Measurements from ENCODE around the gene ABLIM1.

Gene ABLIM1

DNA sequence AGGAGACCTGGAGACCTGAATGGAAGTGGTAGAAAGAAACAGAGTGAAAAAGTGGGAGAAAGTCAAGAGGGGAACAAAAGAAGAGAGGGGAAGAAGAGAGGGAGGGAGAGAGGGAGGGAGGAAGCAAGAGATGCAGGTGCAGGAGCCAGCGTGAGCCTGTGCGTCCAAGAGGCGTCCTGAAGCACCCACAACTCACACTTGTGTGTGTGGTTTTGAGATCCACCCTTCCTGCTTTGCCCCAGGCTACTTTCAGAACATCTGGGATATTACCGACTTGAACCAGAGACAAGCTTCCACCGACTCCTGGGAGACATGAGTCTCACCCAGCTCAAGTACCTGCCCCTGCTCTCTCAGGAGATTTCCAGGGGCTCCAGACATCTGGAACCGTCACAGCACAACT lies 263.5 kb downstream of the ABLIM1 start:
- DNase-seq (ENCODE audit: low read depth in 4 of 4, low spot score in 1 of 4), result no peak

DNA sequence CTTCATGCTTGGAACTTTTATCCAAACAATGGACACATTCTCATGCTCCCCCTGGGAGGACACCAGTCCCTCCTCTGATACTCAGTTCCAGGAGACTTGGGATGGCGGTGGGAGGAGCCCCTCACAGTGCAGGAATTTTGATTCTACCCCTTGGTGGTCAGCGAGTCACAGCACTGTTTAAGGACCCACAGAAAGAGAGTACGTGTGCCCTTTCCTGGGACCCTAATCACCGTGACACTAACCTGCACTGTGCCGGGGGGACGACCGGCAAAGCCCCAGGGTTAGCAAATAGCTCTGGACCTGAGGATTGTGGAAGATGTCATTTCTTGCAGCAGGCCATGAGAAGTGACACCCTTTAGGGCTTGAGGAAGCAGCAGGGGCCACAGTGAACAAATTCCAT lies 264.2 kb downstream of the ABLIM1 start:
- DNase-seq (ENCODE audit: low read depth in 4 of 4, low spot score in 1 of 4), result no peak

DNA sequence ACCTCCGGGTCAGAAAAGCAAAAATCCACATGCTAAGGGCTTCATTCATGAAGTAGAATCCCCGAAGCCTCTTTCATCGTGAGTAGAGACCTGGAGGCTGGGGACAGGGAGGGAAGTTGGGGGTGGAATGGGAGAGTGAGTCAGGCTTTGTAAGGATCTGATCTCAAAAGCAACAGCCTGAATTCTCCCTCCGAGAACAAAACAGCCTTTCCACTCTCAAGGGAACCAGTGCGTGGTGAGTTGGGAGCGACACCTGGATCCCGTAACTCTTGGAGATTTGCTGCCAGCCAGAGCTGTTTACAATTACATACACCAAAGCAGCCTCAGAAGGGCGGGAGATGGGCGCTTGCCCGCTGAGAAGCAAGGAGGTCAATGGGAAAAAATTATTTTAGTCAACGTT lies 264.6 kb downstream of the ABLIM1 start:
- DNase-seq (ENCODE audit: low read depth in 4 of 4, low spot score in 1 of 4), result no peak

DNA sequence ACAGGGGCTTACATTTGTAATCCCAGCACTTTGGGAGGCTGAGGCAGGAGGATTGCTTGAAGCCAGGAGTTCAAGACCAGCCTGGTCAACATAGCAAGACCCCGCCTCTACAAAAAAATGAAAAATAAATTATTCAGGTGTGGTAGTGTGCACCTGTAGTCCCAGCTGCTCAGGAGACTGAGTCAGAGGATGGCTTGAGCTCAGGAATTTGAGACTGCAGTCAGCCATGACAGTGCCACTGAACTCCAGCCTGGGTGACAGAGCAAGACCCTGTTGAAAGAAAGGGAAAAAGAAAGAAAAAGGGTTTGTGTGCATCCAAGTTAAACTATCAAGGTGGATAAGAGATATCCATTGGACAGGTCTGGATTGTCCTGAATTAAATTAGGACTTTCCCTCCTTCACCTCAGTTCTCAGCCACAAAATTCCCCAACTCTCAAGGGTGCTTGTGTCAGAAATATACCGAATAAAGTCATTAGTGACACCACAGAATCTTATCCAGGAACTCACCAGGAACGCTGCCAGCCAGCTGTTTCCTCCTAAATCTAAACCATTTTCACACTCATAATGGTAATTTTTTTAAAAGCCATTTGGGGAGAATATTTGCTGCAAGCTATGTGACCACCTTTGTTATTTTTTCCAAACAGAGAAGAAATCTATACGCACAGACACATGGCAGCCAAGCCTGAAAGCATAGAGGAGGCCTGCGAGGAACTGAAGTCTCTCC lies 265.8 kb downstream of the ABLIM1 start:
- DNase-seq (ENCODE audit: low read depth in 4 of 4, low spot score in 1 of 4), result no peak

DNA sequence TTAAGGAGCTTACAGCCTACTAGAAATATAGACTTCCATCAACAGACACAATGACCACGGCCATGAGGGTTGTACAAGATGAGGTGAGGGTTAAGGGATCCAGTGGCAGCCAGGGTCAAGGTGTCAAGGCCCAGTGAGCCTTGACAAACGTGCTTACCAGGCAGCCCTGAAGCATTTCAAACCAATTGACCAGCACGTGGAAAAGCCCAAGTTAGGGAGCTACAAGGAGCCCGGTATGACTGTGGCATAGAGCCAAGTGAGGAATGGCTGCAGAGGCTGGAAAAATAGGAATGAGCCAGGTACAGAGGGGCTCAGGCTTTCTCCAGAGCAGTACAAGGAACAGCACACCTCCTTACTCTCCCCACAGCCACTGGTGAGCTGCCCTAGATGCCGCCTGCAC lies 266.5 kb downstream of the ABLIM1 start:
- no peak for DNase-seq (ENCODE audit: low read depth in 4 of 4, low spot score in 1 of 4)

DNA sequence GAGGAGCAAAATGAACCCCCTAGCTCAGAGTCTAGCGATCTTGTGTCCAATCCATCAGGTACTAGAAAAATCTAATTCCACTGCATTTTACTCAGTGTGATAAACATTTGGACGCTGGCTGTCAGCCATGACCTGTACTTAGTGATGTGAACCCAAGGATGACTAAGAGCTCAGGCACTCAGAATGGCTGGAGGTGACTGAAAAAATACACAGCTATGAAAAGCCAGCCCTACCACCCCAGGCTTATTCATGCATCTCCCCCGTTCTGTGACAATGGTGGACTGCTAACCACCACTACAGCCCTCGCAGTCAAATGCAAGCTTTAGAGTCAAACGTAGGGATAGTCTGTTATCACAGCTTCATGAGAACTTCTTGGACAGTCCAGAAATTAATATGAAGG lies 268.6 kb downstream of the ABLIM1 start:
- DNase-seq (ENCODE audit: low read depth in 4 of 4, low spot score in 1 of 4), result no peak

DNA sequence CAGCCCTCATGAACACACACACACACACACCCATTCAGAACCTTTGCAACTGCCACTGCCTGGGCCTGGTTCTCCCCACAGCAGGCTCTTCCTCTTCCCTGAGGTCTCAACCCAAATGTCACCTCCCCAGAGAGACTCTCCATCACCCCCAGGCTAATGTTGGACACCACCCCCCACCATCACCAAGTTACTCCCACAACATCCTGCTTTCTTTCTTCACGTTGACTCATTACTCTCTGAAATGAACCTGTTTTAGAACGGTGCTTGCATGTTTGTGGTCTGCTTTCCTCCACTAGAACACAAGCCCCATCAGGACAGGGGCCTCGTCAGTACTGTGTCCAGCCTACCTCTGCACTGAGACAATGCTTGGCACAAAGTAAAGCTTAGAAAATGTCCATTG lies 269.8 kb downstream of the ABLIM1 start:
- DNase-seq (ENCODE audit: low read depth in 4 of 4, low spot score in 1 of 4), result no peak

DNA sequence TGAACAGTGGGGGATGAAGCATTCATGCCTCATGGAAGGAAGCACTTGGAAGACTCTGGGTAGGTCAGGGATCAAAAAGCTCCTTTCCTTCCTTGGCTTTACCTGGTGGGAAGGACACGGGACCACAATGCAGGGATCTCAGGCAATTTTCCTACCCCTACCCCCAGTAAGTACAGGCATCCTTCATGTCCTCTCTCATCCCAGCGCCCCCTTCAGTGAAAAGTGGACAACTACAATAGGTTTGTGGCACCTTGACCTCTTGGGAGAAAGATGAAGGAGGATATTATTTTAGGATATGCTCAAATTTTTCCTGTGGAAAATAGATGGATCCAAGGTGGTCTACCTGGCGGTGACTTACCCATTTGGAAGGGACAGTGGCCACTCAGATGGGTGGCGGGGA lies 270.3 kb downstream of the ABLIM1 start:
- no peak for DNase-seq (ENCODE audit: low read depth in 4 of 4, low spot score in 1 of 4)

DNA sequence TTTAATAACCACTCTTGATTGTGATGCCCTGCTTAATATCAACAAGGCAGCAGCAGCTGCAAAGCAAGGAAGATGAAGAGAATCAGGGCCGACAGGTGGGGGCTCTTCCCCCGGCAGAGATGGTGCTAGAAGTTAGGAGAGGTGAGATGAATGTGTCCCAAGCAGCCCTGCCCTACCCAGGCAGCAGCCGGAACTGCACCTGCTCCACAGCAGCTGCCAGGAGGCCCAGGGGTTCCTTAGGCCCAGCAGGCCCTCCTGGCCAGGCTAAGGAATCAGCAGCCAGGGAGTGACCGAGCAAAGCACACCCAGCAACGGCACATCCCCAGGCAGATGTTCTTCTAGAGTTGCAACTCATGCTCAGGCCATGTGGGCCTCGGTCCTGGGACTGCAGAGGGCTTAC lies 271.6 kb downstream of the ABLIM1 start:
- DNase-seq (ENCODE audit: low read depth in 4 of 4, low spot score in 1 of 4), result no peak

DNA sequence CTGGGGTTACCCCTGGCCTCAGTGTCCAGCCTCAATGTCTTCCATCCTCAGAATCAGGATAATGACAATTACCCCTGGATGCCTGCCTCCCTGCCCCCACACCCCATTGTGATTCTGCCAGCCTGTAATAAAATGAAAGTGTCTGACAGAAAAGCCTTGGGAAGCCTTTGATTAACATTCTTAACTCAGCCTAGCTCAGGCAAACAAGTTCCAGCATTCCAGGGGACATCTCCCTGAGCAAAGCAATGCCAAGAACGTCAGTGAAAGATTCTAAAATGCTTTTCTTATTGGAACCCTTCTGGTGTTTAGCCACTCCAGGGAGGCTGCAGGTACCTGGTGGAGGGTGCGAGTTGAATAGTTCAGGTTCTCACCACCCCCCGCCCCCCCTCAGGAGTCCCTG lies 272.5 kb downstream of the ABLIM1 start:
- DNase-seq (ENCODE audit: low read depth in 4 of 4, low spot score in 1 of 4), result no peak

DNA sequence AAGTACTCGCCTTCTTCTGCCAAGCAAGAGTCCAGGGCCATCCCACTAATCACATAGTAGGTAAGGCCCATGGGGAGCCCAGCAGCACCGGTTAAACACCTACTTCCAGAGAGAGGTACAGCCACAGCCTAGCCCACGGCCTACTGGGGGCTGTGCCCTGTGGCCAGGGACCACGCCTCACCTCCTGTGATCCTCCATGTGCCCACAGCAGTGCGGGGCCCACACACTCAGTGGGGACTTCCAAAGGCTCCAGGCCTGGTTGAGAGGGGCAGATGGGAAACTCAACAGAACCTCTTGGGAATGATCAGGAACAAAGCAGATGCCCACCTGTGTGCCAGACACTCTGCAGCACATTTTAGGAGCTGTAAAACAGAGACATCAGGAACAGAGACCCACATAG lies 273.5 kb downstream of the ABLIM1 start:
- DNase-seq (ENCODE audit: low read depth in 4 of 4, low spot score in 1 of 4), result no peak

DNA sequence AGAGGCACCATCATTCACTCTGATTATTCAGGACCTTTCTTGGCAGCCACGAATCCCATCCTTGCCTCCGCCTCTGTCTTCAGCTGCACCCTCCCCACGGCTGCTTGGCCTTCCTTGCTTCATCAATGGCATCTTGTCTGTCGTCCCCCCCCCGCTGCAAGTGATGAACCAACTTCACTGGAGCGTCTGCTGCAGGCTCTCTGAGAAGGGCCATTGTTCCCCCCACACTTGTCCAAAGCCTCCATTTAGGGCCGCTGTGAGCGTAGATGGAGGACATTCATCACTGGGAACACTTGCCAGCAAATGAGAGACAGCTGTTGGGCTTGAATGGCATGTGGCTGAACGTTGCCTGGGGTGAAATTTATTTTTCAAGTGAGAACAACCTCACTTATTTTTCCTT lies 273.9 kb downstream of the ABLIM1 start:
- DNase-seq (ENCODE audit: low read depth in 4 of 4, low spot score in 1 of 4), result no peak
